ENCODE results near the gene FAM3B. TPM values are rescaled to one million over a fixed set of nuclear protein-coding genes. Genes with fewer than 3 reads are reported as not detected.

Gene FAM3B
- total RNA-seq, 4 donors from 2014 or later = not detected

GRCh38 chr21:41277846-41278245, 38.8 kb upstream of the FAM3B start:
- Histone ChIP-seq H3K27me3 (no peaks in the 10 kb centered on the region), H3K27ac (no peak overlapping the region), H3K36me3 (peaks cover 0 to 8% of the 10 kb centered on the region in 2 donors), H3K4me1 (peaks cover 0 to 5% of the 10 kb centered on the region in 2 donors), H3K9me3 (no peaks in the 10 kb centered on the region), H3K4me3 (no peak overlapping the region)
- intact Hi-C loops (cut with DNase I; ENCODE audit: low total_unique reads) = no loop called here
- no peak for ATAC-seq
- no peak for DNase-seq
- in situ Hi-C loops (cut with MboI; ENCODE audit: low sequenced_read_pairs in 4 of 4) = no loop called here
- TF ChIP-seq CTCF (IDR thresholded peaks at IDR 0.05 in 4 of 5, conservative IDR thresholded peaks at IDR 0.05 in 1 of 5) (no peak), POLR2A (IDR thresholded peaks at IDR 0.05) (no peak)

GRCh38 chr21:41280115-41280919, 36.3 kb upstream of the FAM3B start:
- ATAC-seq (no peak), DNase-seq (no peak)
- H3K27me3 ChIP-seq = no peaks in the 10 kb centered on the region
- H3K27ac ChIP-seq = no peak overlapping the region
- intact Hi-C loops (cut with DNase I; ENCODE audit: low total_unique reads) = loop anchor here (5.0 kb wide), 1 partner anchor 497 kb away; no protein-coding TSS in a partner anchor
- no peaks in the 10 kb centered on the region for H3K9me3 ChIP-seq
- H3K36me3 ChIP-seq = peaks cover 0 to 8% of the 10 kb centered on the region in 2 donors
- TF ChIP-seq CTCF (IDR thresholded peaks at IDR 0.05 in 4 of 5, conservative IDR thresholded peaks at IDR 0.05 in 1 of 5) (no peak), POLR2A (IDR thresholded peaks at IDR 0.05) (no peak)
- in situ Hi-C loops (cut with MboI; ENCODE audit: low sequenced_read_pairs in 4 of 4) = loop anchor here in 2 of 4 donors (10.0 kb wide), 1 partner anchor 174 kb away; no protein-coding TSS in a partner anchor
- H3K4me1 ChIP-seq = peaks cover 0 to 5% of the 10 kb centered on the region in 2 donors
- H3K4me3 ChIP-seq = no peak overlapping the region

- Histone ChIP-seq H3K4me3 (no peak overlapping the region), H3K4me1 (peaks cover 0 to 5% of the 10 kb centered on the region in 2 donors), H3K27ac (no peak overlapping the region), H3K27me3 (no peaks in the 10 kb centered on the region), H3K36me3 (no peaks in the 10 kb centered on the region), H3K9me3 (no peaks in the 10 kb centered on the region)
- ATAC-seq (no peak), DNase-seq (no peak)
- TF ChIP-seq CTCF (IDR thresholded peaks at IDR 0.05 in 4 of 5, conservative IDR thresholded peaks at IDR 0.05 in 1 of 5) = no peak
- no peak for TF ChIP-seq POLR2A (IDR thresholded peaks at IDR 0.05)
- in situ Hi-C loops (cut with MboI; ENCODE audit: low sequenced_read_pairs in 4 of 4) = loop anchor here in 2 of 4 donors (10.0 kb wide), 1 partner anchor 172 kb away; no protein-coding TSS in a partner anchor
- intact Hi-C loops (cut with DNase I; ENCODE audit: low total_unique reads) = loop anchor here (5.0 kb wide), 1 partner anchor 495 kb away; no protein-coding TSS in a partner anchor
Observed at GRCh38 chr21:41282412-41282811, 34.2 kb upstream of the FAM3B start.

GRCh38 chr21:41283211-41283818, 33.3 kb upstream of the FAM3B start:
- TF ChIP-seq POLR2A (IDR thresholded peaks at IDR 0.05) (no peak), CTCF (IDR thresholded peaks at IDR 0.05 in 4 of 5, conservative IDR thresholded peaks at IDR 0.05 in 1 of 5) (peak in 4 of 5 experiments; percentile 35 to 65 (median 57))
- Histone ChIP-seq H3K9me3 (no peaks in the 10 kb centered on the region), H3K27me3 (no peaks in the 10 kb centered on the region), H3K4me1 (peaks cover 0 to 1% of the 10 kb centered on the region in 2 donors), H3K4me3 (no peak overlapping the region), H3K27ac (no peak overlapping the region), H3K36me3 (no peaks in the 10 kb centered on the region)
- ATAC-seq (peak; percentile 80 to 82), DNase-seq (peak in 1 of 2 donors; percentile 12)
- intact Hi-C loops (cut with DNase I; ENCODE audit: low total_unique reads) (loop anchor here (1.0 to 5.0 kb wide), 2 partner anchors 177 to 494 kb away; no protein-coding TSS in a partner anchor), in situ Hi-C loops (cut with MboI; ENCODE audit: low sequenced_read_pairs in 4 of 4) (loop anchor here in 2 of 4 donors (10.0 kb wide), 1 partner anchor 171 kb away; no protein-coding TSS in a partner anchor)

Measured in gastrocnemius medialis (tissue), 4 donors.